Dedifferentiated amniotic fluid mesenchymal stem cell (primary cell): ENCODE measurements around the gene CLN5.
A peak's percentile ranks its signal among the peaks of the same experiment; 100 is the strongest.
"Not testable (repeated sequence)": the region's sequence is repeated elsewhere in the genome, so short reads cannot be mapped to it uniquely, and the experiment has no call there.

Source experiments
- DNase-seq: peaks from one replicate; pipeline ENCODE4 v3.0.0-alpha.2; 2016; ENCODE audit errors: extremely low spot score

CLN5 gene

DNA sequence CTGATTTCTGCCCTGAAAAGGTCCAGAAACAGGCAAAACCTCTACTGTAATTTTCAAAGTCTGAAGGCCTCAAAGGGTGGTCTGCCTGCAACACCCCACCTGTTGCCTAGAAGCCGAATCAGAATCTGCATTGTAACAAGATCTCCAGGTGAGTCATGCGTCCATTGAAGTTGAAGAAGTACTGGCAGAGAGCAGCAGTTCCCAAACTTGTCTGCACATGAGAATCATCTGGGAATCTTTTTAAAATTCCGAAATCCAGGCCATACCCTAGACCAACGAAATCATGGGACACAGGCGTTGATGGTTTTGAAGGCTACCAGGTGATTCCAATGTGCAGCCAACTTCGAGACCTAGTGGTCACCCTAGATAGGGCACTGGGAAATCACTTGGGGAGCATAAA lies 16.0 kb upstream of the CLN5 start:
- DNase-seq, result no peak

DNA sequence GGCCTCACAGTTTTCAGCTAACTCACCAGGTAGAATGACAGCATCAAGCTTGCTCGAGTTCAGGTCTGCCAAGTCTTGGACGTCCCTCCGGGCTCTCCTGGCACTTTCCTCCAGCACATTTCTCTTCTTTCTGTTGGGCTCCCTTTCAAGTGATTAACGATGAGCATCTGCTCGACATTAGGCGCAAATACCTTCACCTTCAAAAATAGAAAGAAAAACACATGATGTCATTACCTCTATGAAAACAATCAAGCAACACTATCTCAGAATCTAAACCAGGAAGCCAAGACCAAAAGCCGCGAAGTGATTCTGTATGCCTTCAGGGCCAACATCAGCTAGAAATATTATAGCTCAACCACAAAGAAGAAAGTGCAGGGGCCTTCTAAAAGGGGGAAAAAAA lies 15.4 kb upstream of the CLN5 start:
- DNase-seq, result no peak

DNA sequence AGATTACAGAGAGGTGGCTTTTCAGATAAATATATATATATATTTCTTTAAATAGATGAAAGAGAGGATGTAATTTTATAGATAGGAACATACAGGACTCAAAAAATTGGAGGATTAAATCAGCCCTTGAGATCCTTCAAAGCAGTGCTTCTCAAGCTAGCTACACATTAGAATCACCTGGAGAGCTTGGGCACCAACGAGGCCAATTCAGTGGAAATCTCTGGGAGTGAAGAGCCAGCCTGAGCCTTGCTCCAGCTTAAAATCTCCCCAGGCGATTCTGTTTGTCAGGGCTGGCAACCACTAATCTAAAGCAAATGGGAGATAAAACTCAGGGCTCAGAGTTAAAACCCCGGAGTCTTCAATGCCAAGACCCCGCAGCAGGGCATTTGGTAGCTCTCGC lies 15.0 kb upstream of the CLN5 start:
- no peak for DNase-seq

DNA sequence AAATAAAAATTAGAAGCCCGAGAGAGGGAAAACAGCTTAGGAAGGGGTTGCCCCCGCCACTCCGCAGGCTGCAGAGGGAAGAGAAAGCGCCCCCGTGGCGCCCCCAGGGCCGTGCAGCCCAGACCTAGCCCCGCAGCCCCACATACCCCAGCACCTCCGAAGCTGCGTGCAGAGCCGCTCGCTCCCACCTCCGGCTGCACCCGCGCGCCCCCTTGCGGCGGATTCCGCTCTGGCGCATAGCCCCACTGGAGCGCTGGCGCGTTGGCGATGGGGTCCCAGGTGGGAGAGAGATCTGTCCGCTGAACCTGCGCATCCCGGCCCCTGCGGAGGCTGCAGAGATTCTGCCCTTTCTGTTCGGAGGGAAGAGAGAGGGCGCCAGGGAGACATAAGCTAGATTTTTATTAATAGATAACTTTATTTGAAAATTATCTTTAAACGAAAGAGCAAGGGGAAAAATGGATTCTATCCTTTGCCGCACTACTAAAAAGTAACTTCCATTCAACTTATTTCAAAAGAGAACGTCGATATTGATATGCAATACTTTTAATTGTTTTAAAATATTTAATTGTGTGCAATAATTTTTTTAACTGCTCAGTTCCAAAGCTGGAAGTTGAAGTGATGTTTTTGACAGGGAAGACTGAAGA lies 11.7 kb upstream of the CLN5 start:
- peak; percentile 31 for DNase-seq

DNA sequence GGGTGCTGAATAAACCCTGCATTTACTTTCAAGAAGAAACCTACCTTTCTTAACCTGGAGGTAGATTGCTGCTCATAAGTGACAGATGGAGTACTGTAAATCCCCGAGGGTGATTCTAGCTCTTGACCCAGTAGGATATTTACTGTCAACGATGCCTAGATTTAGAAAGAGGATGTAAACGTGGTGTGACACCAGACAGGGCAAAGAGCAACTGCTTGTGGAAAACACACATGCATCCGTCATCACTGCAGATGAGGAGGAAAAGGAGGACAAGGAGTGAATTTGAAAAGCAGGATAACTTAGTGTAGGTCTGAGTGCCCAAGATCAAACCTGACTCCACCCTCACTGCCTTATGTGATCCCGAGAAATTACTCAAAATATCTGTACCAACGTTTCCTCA lies 9.8 kb upstream of the CLN5 start:
- no peak for DNase-seq

DNA sequence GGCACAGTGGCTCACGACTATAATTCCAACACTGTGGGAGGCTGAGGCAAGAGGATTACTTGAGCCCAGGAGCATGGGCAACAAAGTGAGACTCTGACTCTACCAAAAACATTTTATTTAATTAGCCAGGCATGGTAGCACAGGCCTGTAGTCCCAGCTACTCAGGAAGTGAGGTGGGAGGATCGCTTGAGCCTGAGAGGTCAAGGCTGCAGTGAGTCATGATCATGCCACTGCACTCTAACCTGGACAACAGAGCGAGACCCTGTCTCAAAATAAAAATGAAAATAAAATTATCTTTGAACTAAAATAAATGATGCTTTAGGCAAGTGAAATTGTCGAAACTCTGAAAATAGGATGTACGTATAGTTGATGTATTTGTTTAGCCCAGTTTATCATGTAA lies 8.2 kb upstream of the CLN5 start:
- DNase-seq, result no peak

DNA sequence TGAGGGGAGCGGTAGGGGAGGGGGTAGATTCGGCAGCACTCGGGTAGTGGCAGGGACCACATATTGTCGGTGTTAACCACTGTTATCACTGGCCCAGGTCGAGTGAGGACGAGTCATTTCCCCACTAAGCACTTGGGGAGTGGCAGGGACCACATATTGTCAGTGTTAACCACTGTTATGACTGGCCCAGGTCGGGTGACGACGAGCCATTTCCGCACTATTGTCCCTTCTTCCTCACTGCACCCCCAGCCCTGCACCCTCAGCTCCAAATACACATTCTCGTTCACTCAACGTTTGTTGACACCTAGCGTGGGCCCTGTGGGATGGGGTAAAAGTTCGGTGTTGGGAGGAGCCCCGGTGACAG lies 467 bp upstream of the CLN5 start:
- no peak for DNase-seq

DNA sequence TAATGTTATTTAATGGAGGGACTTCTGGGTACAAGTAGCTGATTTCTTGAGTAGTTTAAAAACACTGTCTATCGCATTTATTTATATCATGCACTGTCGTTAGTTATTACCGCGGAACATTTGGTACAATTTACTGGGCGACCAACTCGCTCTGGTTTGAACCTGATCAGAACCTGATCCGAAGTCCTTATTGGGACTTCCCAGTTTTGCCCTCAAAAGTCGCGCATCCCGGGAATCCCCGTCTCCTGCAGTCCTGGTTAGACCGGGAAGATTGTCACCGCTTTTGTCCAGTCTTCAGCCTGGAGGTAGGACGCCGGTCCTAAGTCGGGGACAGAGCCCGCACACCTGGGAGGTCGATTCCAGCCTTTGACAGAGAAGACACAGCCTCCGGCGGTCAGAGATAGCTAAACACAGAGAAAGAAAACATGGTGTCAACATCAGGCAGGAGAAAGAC lies 694 bp downstream of the CLN5 start:
- no peak for DNase-seq

DNA sequence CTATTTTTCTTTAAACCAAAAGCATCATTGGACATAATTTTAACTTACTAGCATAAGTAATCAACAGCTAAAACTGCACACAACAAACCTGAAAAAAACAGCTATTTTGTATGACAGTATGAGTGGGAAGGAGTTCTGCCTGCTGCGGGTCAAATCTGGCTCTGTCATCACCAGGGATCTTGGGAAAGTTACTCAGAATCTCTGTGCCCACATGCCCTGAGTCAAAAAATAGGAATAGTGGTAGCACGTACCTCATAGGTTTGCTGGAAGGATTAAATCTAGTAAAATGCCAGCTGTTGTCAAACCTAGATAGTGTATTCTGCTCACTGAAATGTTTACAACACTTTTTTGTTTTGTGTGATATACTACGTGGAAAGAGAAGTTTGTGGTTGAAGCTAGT lies 1.1 kb downstream of the CLN5 start:
- peak; percentile 27 for DNase-seq

DNA sequence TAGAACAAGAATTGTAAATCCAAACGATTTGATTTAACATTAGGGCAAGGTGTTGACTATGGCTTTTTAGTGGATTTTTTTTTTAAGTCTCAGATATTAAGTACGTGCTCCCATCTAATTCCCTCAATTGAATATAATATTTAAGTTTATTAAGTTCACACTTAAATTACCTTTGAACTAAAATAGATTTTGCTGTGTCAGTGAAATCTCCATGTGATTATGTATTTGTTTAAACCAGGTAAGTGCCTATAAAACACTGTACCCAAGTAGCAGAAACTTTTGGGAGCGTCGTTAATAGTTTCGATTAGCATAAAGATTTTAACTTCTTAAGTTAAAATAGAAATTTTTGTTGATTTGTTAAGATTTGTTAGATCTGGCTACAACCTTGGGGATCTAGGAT lies 1.6 kb downstream of the CLN5 start:
- no peak for DNase-seq

DNA sequence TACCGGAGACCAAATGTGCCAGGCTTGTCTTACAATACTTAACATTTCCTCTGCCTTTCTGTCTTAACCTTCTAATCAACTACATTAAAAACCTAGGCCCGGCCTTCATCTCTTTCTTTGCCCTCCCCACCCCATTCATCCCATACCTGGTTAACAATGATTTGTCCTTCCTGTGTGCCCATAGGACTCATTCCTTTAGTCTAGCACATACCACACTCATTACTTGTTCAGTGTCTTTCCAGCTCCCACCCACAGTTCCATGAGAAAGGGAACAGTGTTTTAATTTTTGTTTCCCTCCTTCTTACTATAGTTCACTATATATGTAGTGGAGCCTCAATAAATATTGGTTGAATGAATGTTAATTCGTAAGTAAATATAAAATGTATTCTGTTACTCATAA lies 2.4 kb downstream of the CLN5 start:
- no peak for DNase-seq

DNA sequence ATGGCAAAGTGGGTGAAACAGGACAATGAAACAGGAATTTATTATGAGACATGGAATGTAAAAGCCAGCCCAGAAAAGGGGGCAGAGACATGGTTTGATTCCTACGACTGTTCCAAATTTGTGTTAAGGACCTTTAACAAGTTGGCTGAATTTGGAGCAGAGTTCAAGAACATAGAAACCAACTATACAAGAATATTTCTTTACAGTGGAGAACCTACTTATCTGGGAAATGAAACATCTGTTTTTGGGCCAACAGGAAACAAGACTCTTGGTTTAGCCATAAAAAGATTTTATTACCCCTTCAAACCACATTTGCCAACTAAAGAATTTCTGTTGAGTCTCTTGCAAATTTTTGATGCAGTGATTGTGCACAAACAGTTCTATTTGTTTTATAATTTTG lies 8.6 kb downstream of the CLN5 start:
- DNase-seq, result no peak

DNA sequence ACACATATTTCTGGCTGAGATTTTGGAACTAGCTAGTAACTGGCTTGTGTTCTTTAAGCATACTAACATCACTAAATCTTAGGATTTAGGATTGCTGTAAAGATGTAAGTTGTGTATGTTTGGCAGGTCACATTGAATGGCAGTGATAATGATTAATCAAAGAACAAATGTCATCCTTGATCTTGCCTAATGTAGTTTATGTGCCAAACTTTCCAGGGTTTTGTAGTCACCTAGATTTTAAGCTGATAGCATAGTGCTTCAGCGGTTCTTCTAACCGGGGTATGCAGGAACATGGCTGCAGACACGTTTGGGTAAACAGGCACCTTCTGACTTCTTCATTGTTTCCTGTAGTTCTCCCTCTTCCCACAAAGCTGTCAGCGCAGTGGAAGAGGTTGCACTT lies 9.7 kb downstream of the CLN5 start:
- no peak for DNase-seq

DNA sequence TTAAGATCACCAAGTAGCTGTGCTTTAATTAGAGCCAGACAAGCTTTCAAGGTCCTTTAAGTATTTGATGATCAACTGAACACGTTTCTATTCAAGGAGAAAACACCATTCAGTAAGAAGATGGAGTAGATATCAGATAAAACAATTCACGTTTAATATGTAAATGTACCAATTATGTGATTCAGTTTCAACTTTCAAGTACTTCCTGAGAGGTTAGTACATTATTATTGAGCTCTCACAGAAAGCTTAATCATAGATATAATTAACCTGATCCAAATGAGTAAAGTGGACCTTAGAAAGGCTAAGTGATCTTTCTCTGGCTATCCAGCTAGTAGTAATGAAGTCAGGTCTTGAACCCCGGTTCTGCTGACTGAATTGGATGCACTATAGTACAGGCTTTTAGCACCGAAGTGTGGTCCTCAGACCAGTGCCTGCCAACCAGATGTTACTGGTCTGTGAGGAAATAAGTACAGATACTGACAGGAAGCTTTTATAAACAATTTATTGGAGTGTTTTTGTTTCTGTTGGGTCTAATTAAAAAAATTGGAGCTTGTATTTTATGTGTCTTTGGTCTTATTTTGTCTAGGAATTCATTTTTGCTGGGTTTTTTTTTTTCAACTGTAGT lies 10.2 kb downstream of the CLN5 start:
- no peak for DNase-seq

DNA sequence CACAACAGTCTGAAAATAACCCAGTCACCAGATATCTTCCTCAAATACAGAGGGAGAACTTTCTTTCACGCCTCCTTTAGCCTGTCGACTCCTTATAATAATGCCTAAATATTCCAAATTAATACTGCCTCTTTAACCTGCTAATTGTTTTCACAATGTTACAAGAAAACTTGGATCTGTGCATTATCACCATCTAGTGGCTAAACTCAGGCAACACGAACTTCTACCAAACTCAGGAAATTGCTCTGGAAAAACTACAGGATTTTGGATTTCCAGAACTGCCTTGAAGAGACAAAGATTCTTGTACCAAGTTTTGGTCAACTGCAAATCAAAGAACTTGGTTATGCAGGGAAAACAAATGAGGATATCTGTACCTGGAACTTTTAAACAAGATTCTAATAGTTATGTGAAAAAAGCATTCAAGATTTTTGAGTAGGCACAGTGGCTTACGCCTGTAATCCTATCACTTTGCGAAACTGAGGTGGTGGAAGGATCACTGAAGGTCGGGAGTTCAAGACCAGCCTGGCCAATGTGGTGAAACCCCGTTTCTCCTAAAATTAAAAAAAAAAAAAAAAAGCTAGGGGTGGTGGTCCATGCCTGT lies 10.8 kb downstream of the CLN5 start:
- DNase-seq, result peak; percentile 73

DNA sequence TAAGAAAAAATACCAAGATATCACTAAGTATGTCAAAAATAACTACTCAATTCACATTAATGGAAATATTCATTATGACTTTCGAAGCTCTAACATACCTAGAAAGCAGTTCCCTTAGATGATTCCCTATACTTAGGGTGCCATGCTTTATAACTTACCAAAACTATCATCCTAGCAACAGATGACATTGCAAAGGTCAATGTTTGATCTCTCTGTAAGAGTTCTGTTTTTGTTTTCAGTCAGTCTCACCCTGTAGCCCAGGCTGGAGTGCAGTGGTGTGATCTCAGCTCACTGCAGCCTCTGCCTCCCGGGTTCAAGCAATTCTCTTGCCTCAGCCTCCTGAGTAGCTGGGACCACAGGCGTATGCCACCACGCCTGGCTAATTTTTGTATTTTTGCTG lies 16.5 kb downstream of the CLN5 start:
- DNase-seq, result not testable (repeated sequence)

DNA sequence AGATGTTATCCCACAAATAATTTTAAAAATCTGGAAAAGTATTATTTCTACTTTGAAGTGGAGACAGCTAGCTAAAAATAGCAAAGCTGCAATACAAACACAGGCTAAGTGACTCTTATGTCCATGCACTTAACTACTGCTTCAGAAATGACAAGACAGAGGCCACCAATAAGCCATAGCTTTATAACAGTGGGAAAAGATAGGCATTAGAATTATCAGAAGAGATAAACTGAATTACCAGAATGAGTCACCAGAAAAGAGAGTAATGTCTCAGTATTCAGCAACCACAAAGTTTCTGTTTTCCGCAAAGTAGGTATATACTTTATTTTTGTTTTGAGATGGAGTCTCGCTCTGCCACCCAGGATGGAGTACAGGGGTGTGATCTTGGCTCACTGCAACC lies 17.1 kb downstream of the CLN5 start:
- DNase-seq, result no peak

DNA sequence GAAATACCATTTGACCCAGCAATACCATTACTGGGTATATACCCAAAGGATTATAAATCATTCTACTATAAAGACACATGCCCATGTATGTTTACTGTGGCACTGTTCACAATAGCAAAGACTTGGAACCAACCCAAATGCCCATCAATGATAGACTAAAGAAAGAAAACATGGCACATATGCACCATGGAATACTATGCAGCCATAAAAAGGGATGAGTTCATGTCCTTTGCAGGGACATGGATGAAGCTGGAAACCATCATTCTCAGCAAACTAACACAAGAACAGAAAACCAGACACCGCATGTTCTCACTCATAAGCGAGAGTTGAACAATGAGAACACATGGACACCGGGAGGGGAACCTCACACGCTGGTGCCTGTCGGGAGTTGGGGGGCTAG lies 17.8 kb downstream of the CLN5 start:
- DNase-seq, result not testable (repeated sequence)

DNA sequence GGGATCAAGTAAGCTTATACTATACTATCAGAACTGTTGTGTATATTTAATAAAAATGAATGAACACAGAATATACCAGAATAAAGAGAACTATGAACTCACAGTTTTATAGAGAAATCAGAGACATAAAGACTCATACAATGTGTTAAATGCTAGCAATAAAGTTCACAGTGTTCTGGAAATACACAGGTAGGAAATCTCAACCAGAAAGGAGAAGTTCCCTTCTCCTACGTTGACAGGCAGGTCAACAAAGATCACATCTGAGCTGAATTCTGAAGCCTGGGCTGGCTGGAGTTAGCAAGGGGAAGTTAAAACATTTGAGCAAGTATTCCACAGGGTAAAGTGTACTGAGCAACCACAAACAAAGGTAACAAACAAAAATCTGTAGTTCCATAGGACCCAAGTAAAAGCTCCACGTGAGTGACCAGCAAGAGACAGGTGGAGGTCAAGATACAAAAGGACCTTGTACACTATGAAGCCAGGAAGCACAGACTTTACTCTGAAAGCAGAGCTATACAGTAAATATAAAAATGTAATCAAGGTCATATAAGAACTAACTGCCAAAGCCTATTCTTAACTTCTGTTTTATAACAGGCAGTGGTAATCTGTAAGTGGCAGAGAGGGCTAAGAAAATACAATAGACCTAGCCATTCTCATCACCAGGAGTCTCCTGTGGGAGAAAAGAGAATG lies 22.1 kb downstream of the CLN5 start:
- DNase-seq, result no peak

DNA sequence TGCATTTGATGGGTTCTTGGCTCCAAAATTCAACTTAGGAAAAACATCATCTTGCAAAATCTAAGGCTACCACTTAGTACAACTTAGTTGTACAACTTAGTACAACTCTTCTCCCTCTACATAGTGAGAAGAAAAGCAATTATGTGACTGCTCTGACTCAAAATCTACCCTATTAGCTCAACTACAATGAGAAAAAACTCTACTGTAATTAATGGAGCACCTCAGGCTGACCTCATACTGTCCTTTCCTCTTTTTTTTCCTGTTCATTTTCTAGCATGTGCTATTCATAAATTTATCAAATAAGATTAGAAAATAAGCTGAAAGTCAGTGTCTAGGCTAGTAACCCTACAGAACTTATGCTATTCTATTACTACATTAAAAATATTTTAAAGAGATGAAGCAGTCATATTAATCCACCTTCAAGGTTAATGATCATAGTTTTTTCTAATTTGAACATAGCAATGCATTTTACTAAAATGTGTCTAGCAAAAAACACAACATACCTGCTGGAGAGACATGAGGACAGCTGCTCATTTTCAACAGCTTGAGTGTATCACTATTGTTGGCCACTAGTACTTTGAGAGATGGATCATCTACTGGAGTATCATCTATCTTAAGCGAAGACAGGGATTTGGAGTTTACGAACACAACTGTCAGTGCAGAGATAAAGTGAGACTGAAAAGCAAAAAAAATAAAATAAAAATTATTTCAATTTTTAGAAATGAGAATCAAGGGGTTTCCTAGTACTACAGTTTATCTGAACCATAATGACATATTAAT lies 23.2 kb downstream of the CLN5 start:
- no peak for DNase-seq

DNA sequence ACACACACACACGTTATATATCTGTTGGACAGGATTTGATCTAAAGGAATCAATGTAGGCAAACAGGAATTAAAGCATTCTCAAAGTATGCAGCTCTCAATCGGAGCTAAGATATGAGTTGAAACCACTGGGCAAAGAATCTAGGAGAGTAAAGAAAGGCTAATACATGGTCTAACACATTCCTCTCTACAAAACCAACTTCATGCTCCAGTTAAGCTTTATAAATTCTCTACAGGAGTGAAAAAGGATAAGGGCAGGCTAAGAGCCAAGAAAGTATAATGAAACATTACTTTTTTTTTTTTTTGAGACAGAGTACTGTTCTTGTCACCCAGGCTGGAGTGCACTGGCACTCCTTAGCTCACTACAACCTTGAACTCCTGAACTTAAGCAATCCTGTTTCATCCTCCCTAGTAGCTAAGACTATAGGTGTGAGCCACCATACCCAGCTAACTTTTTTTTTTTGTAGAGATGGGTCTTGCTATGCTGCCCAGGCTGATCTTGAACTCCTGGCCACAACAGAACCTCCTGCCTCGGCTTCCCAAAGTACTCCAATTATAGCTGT lies 24.5 kb downstream of the CLN5 start:
- no peak for DNase-seq
